Measurements from ENCODE around the gene KCNJ6.

The KCNJ6 gene

GRCh38 chr21:37711836-37712568 lies 204.3 kb downstream of the KCNJ6 start:
- DNase-seq: peak in 1 of 2 experiments; percentile 26

- no peak for DNase-seq
Measured at GRCh38 chr21:37711286-37711829, 204.9 kb downstream of the KCNJ6 start.

GRCh38 chr21:37710546-37711285 lies 205.5 kb downstream of the KCNJ6 start:
- no peak for DNase-seq

GRCh38 chr21:37704751-37705150 lies 211.5 kb downstream of the KCNJ6 start:
- DNase-seq: no peak

- DNase-seq: no peak
Measured at GRCh38 chr21:37702241-37702640, 214.0 kb downstream of the KCNJ6 start.

GRCh38 chr21:37700641-37701202 lies 215.5 kb downstream of the KCNJ6 start:
- peak in 1 of 2 experiments; percentile 30 for DNase-seq

GRCh38 chr21:37699024-37699775 lies 217.1 kb downstream of the KCNJ6 start:
- no peak for DNase-seq

- no peak for DNase-seq
Measured at GRCh38 chr21:37696936-37697335, 219.3 kb downstream of the KCNJ6 start.

GRCh38 chr21:37695111-37695510 lies 221.1 kb downstream of the KCNJ6 start:
- no peak for DNase-seq

GRCh38 chr21:37688952-37689659 lies 227.2 kb downstream of the KCNJ6 start:
- no peak for DNase-seq

- DNase-seq: no peak
Measured at GRCh38 chr21:37686991-37687810, 229.1 kb downstream of the KCNJ6 start.

- DNase-seq: no peak
Measured at GRCh38 chr21:37684547-37684946, 231.7 kb downstream of the KCNJ6 start.

GRCh38 chr21:37684115-37684493 lies 232.2 kb downstream of the KCNJ6 start:
- no peak for DNase-seq

GRCh38 chr21:37683396-37684114 lies 232.7 kb downstream of the KCNJ6 start:
- no peak for DNase-seq

- no peak for DNase-seq
Measured at GRCh38 chr21:37682966-37683365, 233.3 kb downstream of the KCNJ6 start.

- DNase-seq: no peak
Measured at GRCh38 chr21:37677006-37677405, 239.3 kb downstream of the KCNJ6 start.

GRCh38 chr21:37675202-37675801 lies 241.0 kb downstream of the KCNJ6 start:
- DNase-seq: peak in 1 of 2 experiments; percentile 16

- DNase-seq: no peak
Measured at GRCh38 chr21:37673801-37674575, 242.3 kb downstream of the KCNJ6 start.

- no peak for DNase-seq
Measured at GRCh38 chr21:37671381-37671780, 244.9 kb downstream of the KCNJ6 start.
